Right renal pelvis (tissue), 4 donors: ENCODE results near the gene ATRNL1. TPM values are rescaled to one million over a fixed set of nuclear protein-coding genes. Genes with fewer than 3 reads are reported as not detected.

Experiments
- polyA plus RNA-seq, 4 donors: library from polyadenylated mRNA; unstranded; fragments of 120-200 nt; gene quantifications; one replicate each; pipeline ENCODE4 v1.2.1, GENCODE V29; 2013; ENCODE audit not compliant: insufficient read length in 4 of 4

ATRNL1 gene
- polyA plus RNA-seq, 4 donors = 21.9 to 31.7 (median 28.9) TPM

Other genes starting within 250 kb of the ATRNL1 start
- gene TRUB1, start 155.2 kb upstream of the ATRNL1 start, polyA plus RNA-seq = 10 to 100 TPM; 38.0 to 46.7 (median 43.6) TPM